GM18907 (cell line): ENCODE data around the gene RTN1.
A peak's percentile ranks its signal among the peaks of the same experiment; 100 is the strongest.

Source experiments
- ATAC-seq: cut with Tn5 transposase; IDR thresholded peaks from one replicate; pipeline ENCODE4 v1.9.1; 2021; ENCODE audit warnings: mild to moderate bottlenecking, moderate library complexity; ENCODE audit not compliant: unreplicated experiment

The RTN1 gene

GRCh38 chr14:59870277-59871165, at the start of gene RTN1:
Gene RTN1 (minus strand): TSS chr14:59870776. CDS start chr14:59870630, 146 bp downstream.
- peak; percentile 74 for ATAC-seq

- no peak for ATAC-seq
Observed at GRCh38 chr14:59920378-59920683, 49.8 kb upstream of the RTN1 start.

GRCh38 chr14:59919570-59920377, 49.2 kb upstream of the RTN1 start, which contains the start of gene LRRC9:
Gene LRRC9 (plus strand): TSS chr14:59920144.
- ATAC-seq: peak; percentile 21

- peak; percentile 68 for ATAC-seq
Observed at GRCh38 chr14:59918824-59919569, 48.4 kb upstream of the RTN1 start.

- no peak for ATAC-seq
Observed at GRCh38 chr14:59913187-59913586, 42.6 kb upstream of the RTN1 start.

GRCh38 chr14:59912443-59912842, 41.9 kb upstream of the RTN1 start:
- no peak for ATAC-seq

GRCh38 chr14:59905188-59905587, 34.6 kb upstream of the RTN1 start:
- ATAC-seq: no peak

GRCh38 chr14:59904184-59904583, 33.6 kb upstream of the RTN1 start:
- ATAC-seq: no peak

- no peak for ATAC-seq
Observed at GRCh38 chr14:59900556-59900955, 30.0 kb upstream of the RTN1 start.

- no peak for ATAC-seq
Observed at GRCh38 chr14:59897757-59898383, 27.3 kb upstream of the RTN1 start.

GRCh38 chr14:59895721-59896120, 25.1 kb upstream of the RTN1 start:
- ATAC-seq: no peak

- no peak for ATAC-seq
Observed at GRCh38 chr14:59890676-59891075, 20.1 kb upstream of the RTN1 start.

- ATAC-seq: no peak
Observed at GRCh38 chr14:59882957-59883356, 12.4 kb upstream of the RTN1 start.

- peak; percentile 9 for ATAC-seq
Observed at GRCh38 chr14:59871166-59871495, 555 bp upstream of the RTN1 start.

- ATAC-seq: no peak
Observed at GRCh38 chr14:59869381-59870255, 958 bp downstream of the RTN1 start.

- no peak for ATAC-seq
Observed at GRCh38 chr14:59868021-59868420, 2.6 kb downstream of the RTN1 start.

GRCh38 chr14:59863806-59864525, 6.6 kb downstream of the RTN1 start:
- ATAC-seq: no peak

GRCh38 chr14:59857328-59857727, 13.2 kb downstream of the RTN1 start:
- no peak for ATAC-seq

- ATAC-seq: no peak
Observed at GRCh38 chr14:59852350-59852749, 18.2 kb downstream of the RTN1 start.
